Right cardiac atrium (tissue), 5 donors: ENCODE measurements around the gene UBQLN4. TPM values are rescaled to one million over a fixed set of nuclear protein-coding genes. Genes with fewer than 3 reads are reported as not detected.

ENCODE experiments used
- ATAC-seq, 2 donors: fragments of 200-7000 bp; cut with Tn5 transposase; one replicate each; pipeline versions ENCODE4 v1.8.0 to v1.9.1; 2020; ENCODE audit warnings: moderate library complexity in 2 of 2, mild to moderate bottlenecking in 1 of 2
- DNase-seq, 3 donors: peaks; one replicate each; pipeline ENCODE4 v3.0.0-alpha.2; 2020
- H3K27ac ChIP-seq: one replicate; pipeline ENCODE4 v1.5.1; 2013; ENCODE audit warnings: mild to moderate bottlenecking, low read length, control low read depth, moderate library complexity
- H3K27me3 ChIP-seq: one replicate; pipeline ENCODE4 v1.6.1; 2013; ENCODE audit not compliant: control insufficient read depth, insufficient read depth
- H3K4me1 ChIP-seq: one replicate; pipeline ENCODE4 v1.6.1; 2013; ENCODE audit warnings: low read length; ENCODE audit not compliant: control insufficient read depth, insufficient read depth
- H3K4me3 ChIP-seq: one replicate; pipeline ENCODE4 v1.5.1; 2013; ENCODE audit warnings: low read length, control low read depth
- H3K9me3 ChIP-seq: one replicate; pipeline ENCODE4 v1.6.1; 2013; ENCODE audit warnings: low read length; ENCODE audit not compliant: control insufficient read depth
- WGBS: extraction: QIAGEN DNeasy Blood & Tissue Kit; methylation state at CpG from one replicate; pipeline ENCODE4 v1.1.7; 2013; 5-methylcytosine and 5-hydroxymethylcytosine counted together
- intact Hi-C, 4 donors: fragments of 100-400 bp; cut with DNase I; formaldehyde crosslinking; loops; one replicate each; pipeline versions ENCODE4 v1.11.0 to v1.14.0; 2022 to 2023
- polyA plus RNA-seq: library from polyadenylated mRNA; stranded (reverse); fragments of 200-250 nt; gene quantifications from one replicate; pipeline ENCODE4 v1.2.3, GENCODE V29; 2013
- total RNA-seq, 4 donors: library from RNA; stranded (reverse); fragmentation: NEBNext Ultra II Directional; extraction: Animal tissue kit (Norgen Biotek cat#: 25700); gene quantifications; one replicate each; pipeline ENCODE4 v1.2.1, GENCODE V29; 2021
- donor health status: healthy with polysubstance abuse.
- donor health status: DM: no; HTN: yes; CAD: no.
- donor health status: DM: no; HTN: no; CAD: no.
- donor health status: DM: no; HTN: yes; CAD: no; lungs with severe emphysema.
- donor health status: DM: yes; HTN: yes; CAD: no.

UBQLN4 gene
- total and polyA plus RNA-seq, 5 donors = 13.7 to 28.7 (median 26.7) TPM

GRCh38 chr1:156081180-156081916 lies 27.8 kb upstream of the UBQLN4 start:
- Histone ChIP-seq H3K27me3 (no peaks in the 10 kb centered on the region), H3K4me1 (no peaks in the 10 kb centered on the region), H3K4me3 (peak overlapping the region; percentile 91), H3K9me3 (no peaks in the 10 kb centered on the region), H3K27ac (no peak overlapping the region)
- DNase-seq (peak in 2 of 3 donors; percentile 58 to 63), ATAC-seq (no peak)
- intact Hi-C loops = loop anchor here in 1 of 4 donors (10.0 kb wide), 1 partner anchor 233 kb away; no protein-coding TSS in a partner anchor
- WGBS = 3% methylated on average over 61 of the region's 61 CpGs

- no peak overlapping the region for H3K27ac ChIP-seq
- intact Hi-C loops = loop anchor here in 1 of 4 donors (10.0 kb wide), 1 partner anchor 234 kb away; no protein-coding TSS in a partner anchor
- no peak overlapping the region for H3K4me3 ChIP-seq
- no peaks in the 10 kb centered on the region for H3K4me1 ChIP-seq
- H3K9me3 ChIP-seq = no peaks in the 10 kb centered on the region
- H3K27me3 ChIP-seq = no peaks in the 10 kb centered on the region
- 42% methylated on average over 4 of the region's 4 CpGs for WGBS
- DNase-seq = peak in 1 of 3 donors; percentile 34
- ATAC-seq = no peak
These were observed 27.2 kb upstream of the UBQLN4 start for GRCh38 chr1:156080863-156081179.

GRCh38 chr1:156080241-156080862 lies 26.8 kb upstream of the UBQLN4 start:
- DNase-seq = peak in 2 of 3 donors; percentile 34 to 48
- Histone ChIP-seq H3K27ac (no peak overlapping the region), H3K27me3 (no peaks in the 10 kb centered on the region), H3K4me3 (no peak overlapping the region), H3K9me3 (no peaks in the 10 kb centered on the region), H3K4me1 (no peaks in the 10 kb centered on the region)
- intact Hi-C loops = loop anchor here in 1 of 4 donors (10.0 kb wide), 1 partner anchor 234 kb away; no protein-coding TSS in a partner anchor
- WGBS = 48% methylated on average over 8 of the region's 8 CpGs
- ATAC-seq = no peak

GRCh38 chr1:156079762-156080161 lies 26.2 kb upstream of the UBQLN4 start:
- peak in 1 of 3 donors; percentile 3 for DNase-seq
- H3K4me1 ChIP-seq = no peaks in the 10 kb centered on the region
- H3K27ac ChIP-seq = no peak overlapping the region

GRCh38 chr1:156078728-156079127 lies 25.1 kb upstream of the UBQLN4 start:
- no peak overlapping the region for H3K27ac ChIP-seq
- ATAC-seq = no peak
- H3K4me1 ChIP-seq = no peaks in the 10 kb centered on the region
- H3K9me3 ChIP-seq = no peaks in the 10 kb centered on the region
- H3K27me3 ChIP-seq = no peaks in the 10 kb centered on the region
- intact Hi-C loops = no loop called here
- no peak for DNase-seq
- H3K4me3 ChIP-seq = no peak overlapping the region
- 90% methylated on average over 5 of the region's 5 CpGs for WGBS

More at GRCh38 chr1:156079762-156080161, 26.2 kb upstream of the UBQLN4 start:
- intact Hi-C loops = loop anchor here in 1 of 4 donors (10.0 kb wide), 1 partner anchor 235 kb away; no protein-coding TSS in a partner anchor
- WGBS = 74% methylated on average over 5 of the region's 5 CpGs
- H3K4me3 ChIP-seq = no peak overlapping the region
- no peaks in the 10 kb centered on the region for H3K27me3 ChIP-seq
- no peak for ATAC-seq
- no peaks in the 10 kb centered on the region for H3K9me3 ChIP-seq

- intact Hi-C loops = no loop called here
- DNase-seq = peak in 1 of 3 donors; percentile 61
- no peaks in the 10 kb centered on the region for H3K4me1 ChIP-seq
- 92% methylated on average over 19 of the region's 19 CpGs for WGBS
- H3K4me3 ChIP-seq = no peak overlapping the region
- H3K27ac ChIP-seq = no peak overlapping the region
- no peak for ATAC-seq
- no peaks in the 10 kb centered on the region for H3K27me3 ChIP-seq
- no peaks in the 10 kb centered on the region for H3K9me3 ChIP-seq
These were observed 23.8 kb upstream of the UBQLN4 start for GRCh38 chr1:156077430-156077760.

- ATAC-seq (peak; percentile 89), DNase-seq (peak; percentile 75 to 90 (median 90))
- intact Hi-C loops = no loop called here
- Histone ChIP-seq H3K27ac (no peak overlapping the region), H3K9me3 (no peaks in the 10 kb centered on the region), H3K4me1 (no peaks in the 10 kb centered on the region), H3K27me3 (no peaks in the 10 kb centered on the region), H3K4me3 (peak overlapping the region; percentile 42)
- 34% methylated on average over 73 of the region's 73 CpGs for WGBS
These were observed 23.2 kb upstream of the UBQLN4 start for GRCh38 chr1:156076609-156077429.

GRCh38 chr1:156075775-156076204 lies 22.2 kb upstream of the UBQLN4 start:
- Histone ChIP-seq H3K27ac (no peak overlapping the region), H3K27me3 (no peaks in the 10 kb centered on the region)

GRCh38 chr1:156075162-156075561 lies 21.6 kb upstream of the UBQLN4 start:
- intact Hi-C loops = no loop called here
- no peaks in the 10 kb centered on the region for H3K4me1 ChIP-seq
- 33% methylated on average over 3 of the region's 3 CpGs for WGBS
- no peak overlapping the region for H3K4me3 ChIP-seq
- DNase-seq (peak in 2 of 3 donors; percentile 24 to 54), ATAC-seq (no peak)
- no peak overlapping the region for H3K27ac ChIP-seq
- H3K9me3 ChIP-seq = no peaks in the 10 kb centered on the region
- no peaks in the 10 kb centered on the region for H3K27me3 ChIP-seq

More at GRCh38 chr1:156075775-156076204, 22.2 kb upstream of the UBQLN4 start:
- ATAC-seq (peak in 1 of 2 donors; percentile 6), DNase-seq (peak in 1 of 3 donors; percentile 6)
- intact Hi-C loops = no loop called here
- Histone ChIP-seq H3K4me1 (no peaks in the 10 kb centered on the region), H3K4me3 (no peak overlapping the region), H3K9me3 (no peaks in the 10 kb centered on the region)
- WGBS = 47% methylated on average over 4 of the region's 4 CpGs

GRCh38 chr1:156074661-156075060 lies 21.1 kb upstream of the UBQLN4 start:
- no peaks in the 10 kb centered on the region for H3K9me3 ChIP-seq
- H3K27me3 ChIP-seq = no peaks in the 10 kb centered on the region
- intact Hi-C loops = no loop called here
- 47% methylated on average over 8 of the region's 8 CpGs for WGBS
- no peaks in the 10 kb centered on the region for H3K4me1 ChIP-seq
- DNase-seq = peak in 2 of 3 donors; percentile 3 to 11
- no peak overlapping the region for H3K4me3 ChIP-seq
- H3K27ac ChIP-seq = no peak overlapping the region
- ATAC-seq = no peak
